ENCODE measurements around the gene CACNA1E. TPM values are rescaled to one million over a fixed set of nuclear protein-coding genes. Genes with fewer than 3 reads are reported as not detected.

The CACNA1E gene
- total RNA-seq: not detected in 3 replicates
- long read RNA-seq: 0 reads

DNA sequence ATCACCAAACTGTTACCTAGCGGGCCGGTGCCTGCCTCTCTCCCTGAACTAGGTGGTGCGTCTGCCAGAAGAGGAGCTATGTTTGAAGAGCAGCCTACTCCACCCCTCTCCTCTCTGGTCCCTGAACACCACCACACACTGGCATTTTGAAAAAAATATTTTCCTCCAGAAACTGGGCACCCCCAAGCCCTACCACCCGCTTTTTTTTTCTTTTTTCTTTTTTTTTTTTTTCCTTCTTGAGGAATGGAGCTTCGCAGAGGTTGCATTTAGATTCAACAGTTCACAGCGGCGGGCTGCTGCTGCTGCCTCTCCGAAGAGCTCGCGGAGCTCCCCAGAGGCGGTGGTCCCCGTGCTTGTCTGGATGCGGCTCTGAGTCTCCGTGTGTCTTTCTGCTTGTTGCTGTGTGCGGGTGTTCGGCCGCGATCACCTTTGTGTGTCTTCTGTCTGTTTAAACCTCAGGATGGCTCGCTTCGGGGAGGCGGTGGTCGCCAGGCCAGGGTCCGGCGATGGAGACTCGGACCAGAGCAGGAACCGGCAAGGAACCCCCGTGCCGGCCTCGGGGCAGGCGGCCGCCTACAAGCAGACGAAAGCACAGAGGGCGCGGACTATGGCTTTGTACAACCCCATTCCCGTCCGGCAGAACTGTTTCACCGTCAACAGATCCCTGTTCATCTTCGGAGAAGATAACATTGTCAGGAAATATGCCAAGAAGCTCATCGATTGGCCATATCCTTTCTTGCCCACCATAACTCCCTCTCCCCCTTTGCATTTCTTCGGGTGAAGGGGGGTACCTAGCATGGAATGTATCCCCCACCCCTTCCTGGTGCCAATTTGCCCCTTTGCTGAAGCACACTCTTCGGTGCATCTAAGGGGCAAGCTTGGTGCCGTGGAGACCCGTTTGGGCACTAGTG is at the start of gene CACNA1E:
CACNA1E (plus strand) TSS at position 233 of the 911 bp plus-strand sequence; CDS start at position 461, 228 bp downstream.
- Mint-ChIP-seq H3K27ac (ENCODE audit: unreplicated experiment) (no peak within 1 kb of the TSS), H3K4me1 (ENCODE audit: low read depth) (peaks cover 7% of the 10 kb centered on the region), H3K36me3 (ENCODE audit: low read depth) (peaks cover 3% of the 10 kb centered on the region), H3K27me3 (ENCODE audit: low read depth) (peaks cover 82% of the 10 kb centered on the region), H3K9me3 (ENCODE audit: low read depth) (no peaks in the 10 kb centered on the region), H3K4me3 (ENCODE audit: unreplicated experiment) (peak within 1 kb of the TSS; percentile 47)
- no peak for DNase-seq (ENCODE audit: low spot score)
- TF ChIP-seq CTCF (IDR thresholded peaks at IDR 0.05): no peak

DNA sequence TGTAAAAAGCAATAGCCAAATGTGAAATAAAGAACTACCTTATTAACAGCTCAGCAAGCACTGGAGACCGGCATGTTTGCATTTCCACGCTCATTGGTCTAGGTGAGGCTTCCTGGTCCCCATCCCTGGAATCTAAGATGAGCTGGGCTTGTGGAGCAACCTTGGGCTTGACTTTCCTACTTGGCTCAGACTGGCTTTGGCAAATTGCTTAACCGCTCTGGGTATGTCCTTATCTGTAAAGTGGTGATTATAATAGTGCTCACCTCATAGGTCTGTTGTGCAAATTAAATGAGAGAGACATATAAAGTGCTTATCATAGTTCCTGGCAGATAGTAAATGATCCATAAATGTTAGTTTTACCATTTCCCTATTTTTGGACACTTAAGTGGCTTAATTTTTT is 49.4 kb upstream of the CACNA1E start:
- no peaks in the 10 kb centered on the region for H3K4me1 Mint-ChIP-seq (ENCODE audit: low read depth)
- no peak overlapping the region for H3K27ac Mint-ChIP-seq (ENCODE audit: unreplicated experiment)
- H3K27me3 Mint-ChIP-seq (ENCODE audit: low read depth): peaks cover 28% of the 10 kb centered on the region
- no peak for DNase-seq (ENCODE audit: low spot score)
- H3K9me3 Mint-ChIP-seq (ENCODE audit: low read depth): no peaks in the 10 kb centered on the region
- no peak overlapping the region for H3K4me3 Mint-ChIP-seq (ENCODE audit: unreplicated experiment)
- H3K36me3 Mint-ChIP-seq (ENCODE audit: low read depth): no peaks in the 10 kb centered on the region
- no peak for TF ChIP-seq CTCF (IDR thresholded peaks at IDR 0.05)

DNA sequence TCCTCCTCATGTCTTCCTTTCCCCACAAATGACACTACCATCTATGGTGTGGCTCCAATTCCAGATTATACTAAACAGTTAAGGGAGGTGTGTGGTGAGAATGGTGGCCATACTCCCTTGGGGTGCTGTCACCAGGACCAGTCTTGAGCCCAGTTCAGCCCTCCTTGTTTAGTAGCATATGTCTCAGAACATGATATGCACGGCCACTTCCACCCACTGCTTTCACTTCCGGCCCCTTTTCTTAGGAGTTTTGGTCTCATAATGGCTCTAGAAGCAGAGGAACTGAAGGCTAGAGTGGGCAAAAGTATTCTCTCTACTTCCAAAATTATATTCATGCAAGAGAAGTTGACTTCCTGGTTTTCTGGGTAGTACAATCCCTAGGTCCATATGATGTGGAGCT is 45.3 kb upstream of the CACNA1E start:
- Mint-ChIP-seq H3K4me3 (ENCODE audit: unreplicated experiment) (no peak overlapping the region), H3K4me1 (ENCODE audit: low read depth) (no peaks in the 10 kb centered on the region), H3K27me3 (ENCODE audit: low read depth) (peaks cover 17% of the 10 kb centered on the region), H3K9me3 (ENCODE audit: low read depth) (no peaks in the 10 kb centered on the region), H3K27ac (ENCODE audit: unreplicated experiment) (no peak overlapping the region), H3K36me3 (ENCODE audit: low read depth) (no peaks in the 10 kb centered on the region)
- no peak for TF ChIP-seq CTCF (IDR thresholded peaks at IDR 0.05)
- no peak for DNase-seq (ENCODE audit: low spot score)

GRCh38 chr1:181440510-181440909 is 42.8 kb upstream of the CACNA1E start:
- Mint-ChIP-seq H3K36me3 (ENCODE audit: low read depth) (no peaks in the 10 kb centered on the region), H3K4me1 (ENCODE audit: low read depth) (no peaks in the 10 kb centered on the region), H3K27ac (ENCODE audit: unreplicated experiment) (no peak overlapping the region), H3K4me3 (ENCODE audit: unreplicated experiment) (no peak overlapping the region), H3K9me3 (ENCODE audit: low read depth) (no peaks in the 10 kb centered on the region), H3K27me3 (ENCODE audit: low read depth) (peaks cover 12% of the 10 kb centered on the region)
- no peak for TF ChIP-seq CTCF (IDR thresholded peaks at IDR 0.05)
- no peak for DNase-seq (ENCODE audit: low spot score)

DNA sequence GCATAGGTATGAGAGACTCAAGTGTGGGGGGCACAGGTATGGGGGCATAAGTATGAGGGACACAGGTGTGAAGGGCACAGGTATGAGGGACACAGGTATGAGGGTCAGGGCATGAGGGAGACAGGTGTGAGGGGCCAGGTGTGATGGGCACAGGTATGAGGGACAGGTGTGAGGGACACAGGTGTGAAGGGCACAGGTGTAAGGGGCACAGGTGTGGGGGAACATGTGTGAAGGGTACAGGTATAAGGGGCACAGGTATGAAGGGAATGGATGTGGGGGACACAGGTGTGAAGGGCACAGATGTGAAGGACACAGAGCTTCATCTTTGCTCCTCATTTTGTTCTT is 41.2 kb upstream of the CACNA1E start:
- no peak overlapping the region for H3K4me3 Mint-ChIP-seq (ENCODE audit: unreplicated experiment)
- TF ChIP-seq CTCF (IDR thresholded peaks at IDR 0.05): no peak
- H3K9me3 Mint-ChIP-seq (ENCODE audit: low read depth): no peaks in the 10 kb centered on the region
- no peaks in the 10 kb centered on the region for H3K36me3 Mint-ChIP-seq (ENCODE audit: low read depth)
- peaks cover 9% of the 10 kb centered on the region for H3K27me3 Mint-ChIP-seq (ENCODE audit: low read depth)
- DNase-seq (ENCODE audit: low spot score): no peak
- H3K27ac Mint-ChIP-seq (ENCODE audit: unreplicated experiment): no peak overlapping the region
- H3K4me1 Mint-ChIP-seq (ENCODE audit: low read depth): no peaks in the 10 kb centered on the region
